Kidney (tissue), 14 donors: Measurements from ENCODE around the gene ITPKB. TPM values are rescaled to one million over a fixed set of nuclear protein-coding genes. Genes with fewer than 3 reads are reported as not detected.
A peak's percentile ranks its signal among the peaks of the same experiment; 100 is the strongest.

Experiments
- DNase-seq, 5 donors: peaks; one replicate each; pipeline ENCODE4 v3.0.0-alpha.2; 2013 to 2020
- FAIRE-seq: peaks from 2 replicates; lab custom pipeline; 2012; peaks lifted over from hg19 to GRCh38; lab: Jason Lieb, UNC
- H3K27ac ChIP-seq, 2 donors: one replicate each; pipeline ENCODE4 v1.7.0; 2013; ENCODE audit warnings: low read depth in 2 of 2, low read length in 2 of 2, inconsistent platforms in 1 of 2
- H3K27me3 ChIP-seq: one replicate; pipeline ENCODE4 v1.7.1; 2013; ENCODE audit warnings: low read length, inconsistent platforms; ENCODE audit not compliant: control insufficient read depth, insufficient read depth
- H3K36me3 ChIP-seq, 3 donors: one replicate each; pipeline versions ENCODE4 v1.7.0 to v1.7.1; 2013; ENCODE audit warnings: low read length in 3 of 3, control low read depth in 1 of 3, inconsistent platforms in 1 of 3; ENCODE audit not compliant: insufficient read depth in 3 of 3, control insufficient read depth in 2 of 3
- H3K4me1 ChIP-seq, 3 donors: one replicate each; pipeline versions ENCODE4 v1.7.0 to v1.7.1; 2013; ENCODE audit warnings: low read length in 3 of 3, inconsistent platforms in 1 of 3, low read depth in 1 of 3; ENCODE audit not compliant: control insufficient read depth in 2 of 3, insufficient read depth in 2 of 3
- H3K4me3 ChIP-seq, 3 donors: one replicate each; pipeline versions ENCODE4 v1.7.0 to v1.8.1; 2013; ENCODE audit warnings: low read length in 3 of 3, control low read depth in 1 of 3, inconsistent platforms in 1 of 3
- H3K9ac ChIP-seq, 3 donors: one replicate each; pipeline versions ENCODE4 v1.7.0 to v1.7.1; 2013; ENCODE audit warnings: low read length in 3 of 3, control low read depth in 1 of 3, inconsistent platforms in 1 of 3
- H3K9me3 ChIP-seq, 3 donors: one replicate each; pipeline versions ENCODE4 v1.7.0 to v1.7.1; 2013; ENCODE audit warnings: low read length in 3 of 3, control low read depth in 1 of 3, inconsistent platforms in 1 of 3; ENCODE audit not compliant: control insufficient read depth in 2 of 3, insufficient read depth in 1 of 3
- intact Hi-C: fragments of 100-400 bp; cut with DNase I; formaldehyde crosslinking; loops from one replicate; pipeline ENCODE4 v1.11.1; 2022
- polyA plus RNA-seq: library from polyadenylated mRNA; stranded (reverse); fragments of 350-450 nt; fragmentation: Illumina TruSeq; extraction: RNeasy Lipid Tissue Mini Kit (QIAGEN cat#74804); gene quantifications from one replicate; pipeline ENCODE4 v1.2.3, GENCODE V29; 2014; ENCODE audit warnings: low read depth, low replicate concordance; ENCODE audit not compliant: insufficient read depth
- total RNA-seq: library from RNA; stranded (reverse); fragmentation: NEBNext Ultra II Directional; extraction: Animal tissue kit (Norgen Biotek cat#: 25700); gene quantifications from one replicate; pipeline ENCODE4 v1.2.1, GENCODE V29; 2021
- TF ChIP-seq, protein P1 (sequence below): IDR thresholded peaks from 3 replicates; pipeline ENCODE4 v1.5.1; 2012; ENCODE audit warnings: mild to moderate bottlenecking, moderate library complexity, borderline replicate concordance; ENCODE audit not compliant: insufficient read depth; ENCODE audit errors: extremely low read depth
- donor health status: control.
- donor health status: control.
- donor health status: control.
- donor health status: control.
- donor health status: control.
- donor health status: DM: yes; HTN: yes; CAD: no.
- donor health status: Normal renal cell carcinoma (clear cell type).

Gene ITPKB
- total and polyA plus RNA-seq, 2 donors from 2014 or later, result 20.2 to 39.3 TPM

DNA sequence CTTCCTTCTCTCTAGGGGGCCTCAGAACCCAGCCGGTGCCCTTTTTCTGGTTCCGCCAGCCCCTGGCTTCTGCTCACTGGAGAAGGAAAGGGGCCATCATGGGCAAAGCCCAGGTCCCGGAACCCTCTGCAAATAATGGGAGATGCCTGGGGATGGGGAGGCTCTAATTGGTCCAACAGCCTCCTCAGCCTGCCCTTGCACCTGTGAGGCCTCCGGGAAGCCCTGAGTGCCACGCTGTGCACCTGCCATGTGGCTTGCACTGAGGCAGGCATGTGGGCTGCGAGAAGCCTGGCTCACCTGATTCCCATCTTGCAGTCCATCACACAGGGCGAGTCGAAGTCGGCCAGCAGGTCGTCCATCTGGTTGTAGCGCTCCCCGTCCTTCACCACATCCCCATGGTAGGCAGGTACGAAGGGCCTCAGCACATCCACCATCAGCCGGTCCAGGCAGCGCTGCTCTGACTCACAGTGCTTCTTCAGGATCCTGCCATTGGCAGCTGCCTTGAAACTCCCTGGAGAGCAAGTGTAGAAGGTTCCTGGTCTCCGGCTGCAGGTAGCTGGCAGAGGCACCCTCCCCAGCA, 92.1 kb downstream of the ITPKB start:
- TF ChIP-seq, protein P1, sequence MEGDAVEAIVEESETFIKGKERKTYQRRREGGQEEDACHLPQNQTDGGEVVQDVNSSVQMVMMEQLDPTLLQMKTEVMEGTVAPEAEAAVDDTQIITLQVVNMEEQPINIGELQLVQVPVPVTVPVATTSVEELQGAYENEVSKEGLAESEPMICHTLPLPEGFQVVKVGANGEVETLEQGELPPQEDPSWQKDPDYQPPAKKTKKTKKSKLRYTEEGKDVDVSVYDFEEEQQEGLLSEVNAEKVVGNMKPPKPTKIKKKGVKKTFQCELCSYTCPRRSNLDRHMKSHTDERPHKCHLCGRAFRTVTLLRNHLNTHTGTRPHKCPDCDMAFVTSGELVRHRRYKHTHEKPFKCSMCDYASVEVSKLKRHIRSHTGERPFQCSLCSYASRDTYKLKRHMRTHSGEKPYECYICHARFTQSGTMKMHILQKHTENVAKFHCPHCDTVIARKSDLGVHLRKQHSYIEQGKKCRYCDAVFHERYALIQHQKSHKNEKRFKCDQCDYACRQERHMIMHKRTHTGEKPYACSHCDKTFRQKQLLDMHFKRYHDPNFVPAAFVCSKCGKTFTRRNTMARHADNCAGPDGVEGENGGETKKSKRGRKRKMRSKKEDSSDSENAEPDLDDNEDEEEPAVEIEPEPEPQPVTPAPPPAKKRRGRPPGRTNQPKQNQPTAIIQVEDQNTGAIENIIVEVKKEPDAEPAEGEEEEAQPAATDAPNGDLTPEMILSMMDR, result no peak
- Histone ChIP-seq H3K4me1 (peaks cover 0 to 2% (median 0%) of the 10 kb centered on the region in 3 donors), H3K9ac (no peak overlapping the region), H3K4me3 (no peak overlapping the region), H3K27me3 (no peaks in the 10 kb centered on the region), H3K36me3 (peaks cover 4 to 28% (median 15%) of the 10 kb centered on the region in 3 donors), H3K9me3 (no peaks in the 10 kb centered on the region), H3K27ac (no peak overlapping the region)
- FAIRE-seq, result no peak
- intact Hi-C loops, result no loop called here
- DNase-seq, result peak in 1 of 5 donors; percentile 63

DNA sequence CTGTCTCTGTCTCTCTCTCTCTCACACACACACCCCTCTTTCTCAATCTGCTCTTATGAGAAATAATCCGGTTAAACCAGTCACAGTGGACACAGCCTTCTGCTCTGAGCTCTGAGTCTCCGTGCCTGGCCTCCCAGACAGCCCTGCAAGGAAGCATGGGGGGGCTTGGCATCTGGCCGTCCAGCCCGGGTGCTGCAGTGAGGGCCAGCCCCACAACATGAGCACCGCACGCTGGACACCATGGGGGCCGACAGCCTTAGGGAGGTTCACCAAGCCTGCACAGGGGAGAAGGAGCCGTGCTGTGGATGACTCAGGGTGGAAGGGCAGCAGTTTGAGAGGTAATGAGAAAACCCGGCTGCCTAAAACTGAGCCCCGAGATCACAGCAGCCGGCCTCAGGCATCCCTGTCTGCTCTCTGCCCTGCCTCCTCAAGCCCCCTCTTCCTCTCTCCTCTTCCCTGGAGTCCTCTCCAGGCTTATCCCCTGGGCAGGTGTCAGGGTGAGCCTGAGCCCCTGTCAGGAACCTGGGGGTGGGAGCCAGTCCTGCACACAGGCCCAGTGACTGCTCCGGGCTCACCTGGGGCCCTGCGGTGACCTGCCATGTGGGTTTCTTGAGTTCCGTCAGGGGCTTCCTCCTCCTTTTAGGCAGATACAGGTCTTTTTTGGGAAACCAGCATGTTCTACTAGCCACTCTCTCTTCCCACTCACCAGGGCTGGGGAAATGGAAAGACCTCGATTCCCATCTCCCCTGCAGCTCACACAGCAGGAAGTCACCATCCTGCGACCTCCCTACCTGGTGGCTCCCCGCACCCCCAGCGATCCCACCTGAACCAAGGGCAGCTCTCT, 92.8 kb downstream of the ITPKB start:
- Histone ChIP-seq H3K9me3 (no peaks in the 10 kb centered on the region), H3K9ac (no peak overlapping the region), H3K4me3 (no peak overlapping the region), H3K27ac (no peak overlapping the region), H3K4me1 (peaks cover 0 to 2% (median 0%) of the 10 kb centered on the region in 3 donors), H3K27me3 (no peaks in the 10 kb centered on the region), H3K36me3 (peaks cover 4 to 28% (median 15%) of the 10 kb centered on the region in 3 donors)
- FAIRE-seq (no peak), DNase-seq (peak in 1 of 5 donors; percentile 41)
- intact Hi-C loops, result no loop called here
- TF ChIP-seq, protein P1, result no peak

DNA sequence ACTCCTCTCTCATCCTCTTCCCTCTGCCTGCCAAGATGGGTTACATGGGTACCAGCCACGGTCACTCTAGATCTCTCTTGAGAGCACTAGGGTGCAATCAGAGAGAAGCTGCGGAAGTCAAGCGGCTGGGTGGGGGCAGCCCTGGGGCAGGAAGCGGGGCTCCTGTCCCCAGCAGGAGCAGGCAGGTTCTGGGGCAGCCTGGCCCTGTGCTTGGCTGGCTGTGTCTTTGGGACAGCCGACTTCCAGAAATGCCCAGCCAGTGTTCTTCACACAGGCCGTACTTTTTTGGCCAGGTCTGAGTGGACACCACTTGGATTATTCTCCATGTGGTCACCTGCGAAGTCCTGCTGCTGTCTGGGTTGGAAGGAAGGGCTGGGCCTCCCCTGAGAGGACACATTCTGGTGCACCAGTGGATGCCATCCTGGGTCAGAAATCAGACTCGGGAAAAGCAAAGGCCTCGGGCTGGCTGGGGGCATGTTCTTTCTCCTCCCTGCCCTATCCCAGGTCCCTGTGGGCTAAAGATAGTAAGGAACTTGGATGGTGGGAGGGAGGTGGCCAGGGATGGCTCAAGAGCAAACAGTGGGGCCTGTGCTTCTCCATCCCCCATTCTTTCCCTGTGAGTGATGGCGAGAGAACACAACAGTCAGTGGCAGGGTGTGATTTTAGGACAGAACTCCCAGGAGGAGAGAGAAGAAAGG, 93.7 kb downstream of the ITPKB start:
- intact Hi-C loops, result no loop called here
- no peak for FAIRE-seq
- Histone ChIP-seq H3K27me3 (no peaks in the 10 kb centered on the region), H3K9me3 (no peaks in the 10 kb centered on the region), H3K27ac (no peak overlapping the region), H3K36me3 (peaks cover 4 to 28% (median 15%) of the 10 kb centered on the region in 3 donors), H3K4me1 (peaks cover 0 to under 1% (median 0%) of the 10 kb centered on the region in 3 donors), H3K9ac (no peak overlapping the region), H3K4me3 (no peak overlapping the region)
- TF ChIP-seq, protein P1, result no peak
- DNase-seq, result peak in 1 of 5 donors; percentile 50
